ENCODE measurements around the gene FMR1. TPM values are rescaled to one million over a fixed set of nuclear protein-coding genes. Genes with fewer than 3 reads are reported as not detected.

Gene FMR1
- 7.2 and 8.9 TPM in 2 replicates for total RNA-seq

DNA sequence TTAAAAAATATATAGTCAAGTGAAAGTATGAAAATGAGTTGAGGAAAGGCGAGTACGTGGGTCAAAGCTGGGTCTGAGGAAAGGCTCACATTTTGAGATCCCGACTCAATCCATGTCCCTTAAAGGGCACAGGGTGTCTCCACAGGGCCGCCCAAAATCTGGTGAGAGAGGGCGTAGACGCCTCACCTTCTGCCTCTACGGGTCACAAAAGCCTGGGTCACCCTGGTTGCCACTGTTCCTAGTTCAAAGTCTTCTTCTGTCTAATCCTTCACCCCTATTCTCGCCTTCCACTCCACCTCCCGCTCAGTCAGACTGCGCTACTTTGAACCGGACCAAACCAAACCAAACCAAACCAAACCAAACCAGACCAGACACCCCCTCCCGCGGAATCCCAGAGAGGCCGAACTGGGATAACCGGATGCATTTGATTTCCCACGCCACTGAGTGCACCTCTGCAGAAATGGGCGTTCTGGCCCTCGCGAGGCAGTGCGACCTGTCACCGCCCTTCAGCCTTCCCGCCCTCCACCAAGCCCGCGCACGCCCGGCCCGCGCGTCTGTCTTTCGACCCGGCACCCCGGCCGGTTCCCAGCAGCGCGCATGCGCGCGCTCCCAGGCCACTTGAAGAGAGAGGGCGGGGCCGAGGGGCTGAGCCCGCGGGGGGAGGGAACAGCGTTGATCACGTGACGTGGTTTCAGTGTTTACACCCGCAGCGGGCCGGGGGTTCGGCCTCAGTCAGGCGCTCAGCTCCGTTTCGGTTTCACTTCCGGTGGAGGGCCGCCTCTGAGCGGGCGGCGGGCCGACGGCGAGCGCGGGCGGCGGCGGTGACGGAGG lies at the start of gene FMR1:
Gene FMR1 (plus strand): TSS at position 728 of the 831 bp plus-strand sequence. CDS start 261 bp downstream, outside the sequence.

DNA sequence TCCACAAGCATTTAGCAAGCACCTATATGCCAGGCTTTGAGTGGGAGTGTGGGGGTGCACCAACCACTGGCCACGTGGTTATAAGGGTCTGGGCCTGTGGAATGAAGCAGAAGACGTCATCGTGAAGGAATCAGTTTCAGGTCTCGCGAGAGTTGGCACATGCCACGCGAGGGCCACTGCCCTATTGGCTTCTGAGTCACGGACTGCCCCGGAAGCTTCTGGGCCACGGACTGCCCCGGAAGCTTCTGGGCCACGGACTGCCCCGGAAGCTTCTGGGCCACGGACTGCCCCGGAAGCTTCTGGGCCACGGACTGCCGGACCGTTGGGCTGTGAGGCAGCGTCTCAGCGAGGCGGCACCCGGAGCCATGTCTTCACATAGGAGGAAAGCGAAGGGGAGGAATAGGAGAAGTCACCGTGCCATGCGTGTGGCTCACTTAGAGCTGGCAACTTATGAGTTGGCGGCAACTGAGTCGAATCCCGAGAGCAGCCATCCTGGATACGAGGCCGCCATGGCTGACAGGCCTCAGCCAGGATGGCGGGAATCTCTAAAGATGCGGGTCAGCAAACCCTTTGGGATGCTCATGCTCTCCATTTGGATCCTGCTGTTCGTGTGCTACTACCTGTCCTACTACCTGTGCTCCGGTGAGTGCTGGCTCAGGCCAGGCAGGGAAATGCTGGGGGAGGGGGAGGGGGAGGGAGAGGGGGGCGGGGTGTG lies 69.5 kb downstream of the FMR1 start, which contains the start of gene FMR1NB:
Gene FMR1NB (plus strand): TSS at position 300 of the 715 bp plus-strand sequence. CDS start 66 bp downstream, at position 366.

Other genes with a start within 250 kb of the FMR1 start
- gene FMR1NB, start 69.4 kb downstream of the FMR1 start, total RNA-seq, result not detected in 2 replicates